ENCODE data around the gene MDM4.

Gene MDM4

GRCh38 chr1:204491655-204492054 is 24.6 kb upstream of the MDM4 start:
- DNase-seq = no peak

- DNase-seq = peak in 28 of 56 donors; percentile 12 to 76 (median 46)
Measured at GRCh38 chr1:204493145-204493983, 22.8 kb upstream of the MDM4 start.

- peak in 38 of 56 donors; percentile 30 to 85 (median 65) for DNase-seq
Measured at GRCh38 chr1:204493984-204494280, 22.3 kb upstream of the MDM4 start.

GRCh38 chr1:204494281-204495077 is 21.7 kb upstream of the MDM4 start, which contains the start of gene PIK3C2B:
Gene PIK3C2B, minus strand, starts transcription at chr1:204494805. Its CDS starts 25,003 bp downstream, at chr1:204469802.
- peak in 53 of 56 donors; percentile 55 to 94 (median 84) for DNase-seq

GRCh38 chr1:204495078-204495753 is 21.0 kb upstream of the MDM4 start:
- no peak for DNase-seq

- DNase-seq = no peak
Measured at GRCh38 chr1:204495777-204496176, 20.4 kb upstream of the MDM4 start.

- no peak for DNase-seq
Measured at GRCh38 chr1:204498981-204499380, 17.2 kb upstream of the MDM4 start.

GRCh38 chr1:204499511-204500468 is 16.4 kb upstream of the MDM4 start:
- no peak for DNase-seq

- DNase-seq = no peak
Measured at GRCh38 chr1:204502241-204502640, 14.0 kb upstream of the MDM4 start.

- peak in 2 of 56 donors; percentile 21 to 23 for DNase-seq
Measured at GRCh38 chr1:204503122-204503912, 12.9 kb upstream of the MDM4 start.

GRCh38 chr1:204503913-204504519 is 12.2 kb upstream of the MDM4 start:
- no peak for DNase-seq

- DNase-seq = no peak
Measured at GRCh38 chr1:204505674-204506200, 10.5 kb upstream of the MDM4 start.

- peak in 48 of 56 donors; percentile 14 to 85 (median 49) for DNase-seq
Measured at GRCh38 chr1:204506201-204506968, 9.8 kb upstream of the MDM4 start.

- DNase-seq = peak in 52 of 56 donors; percentile 27 to 94 (median 74)
Measured at GRCh38 chr1:204506969-204507316, 9.3 kb upstream of the MDM4 start.

- peak in 37 of 56 donors; percentile 4 to 63 (median 26) for DNase-seq
Measured at GRCh38 chr1:204507317-204508105, 8.7 kb upstream of the MDM4 start.

GRCh38 chr1:204509186-204509635 is 7.0 kb upstream of the MDM4 start:
- DNase-seq = no peak

- DNase-seq = no peak
Measured at GRCh38 chr1:204511366-204511765, 4.8 kb upstream of the MDM4 start.
